T-helper 17 cell (primary cell): ENCODE measurements around the gene CALCOCO1. TPM values are rescaled to one million over a fixed set of nuclear protein-coding genes. Genes with fewer than 3 reads are reported as not detected.

ENCODE experiments used
- ATAC-seq: fragments of 150-1000 bp; cut with Tn5 transposase; 2 replicates; pipeline ENCODE4 v1.10.0; 2021; ENCODE audit warnings: mild to moderate bottlenecking, moderate library complexity
- DNase-seq, 3 donors: peaks; one replicate each; pipeline versions ENCODE4 v3.0.0 to v3.0.0-alpha.2; 2020 to 2021
- H3K9me3 ChIP-seq: one replicate; pipeline ENCODE4 v1.7.0; 2013; ENCODE audit warnings: low read length, mild to moderate bottlenecking; ENCODE audit not compliant: control insufficient read depth, poor library complexity, severe bottlenecking
- H3K27ac Mint-ChIP-seq: one replicate; pipeline ENCODE4 v1.8.0; 2022; ENCODE audit warnings: mild to moderate bottlenecking, moderate library complexity, mixed read lengths
- H3K27me3 Mint-ChIP-seq: one replicate; pipeline ENCODE4 v1.8.0; 2022; ENCODE audit warnings: mixed read lengths
- H3K36me3 Mint-ChIP-seq: one replicate; pipeline ENCODE4 v1.8.0; 2022; ENCODE audit warnings: low read depth, mixed read lengths
- H3K4me1 Mint-ChIP-seq: one replicate; pipeline ENCODE4 v1.8.0; 2022; ENCODE audit warnings: mild to moderate bottlenecking, mixed read lengths
- H3K4me3 Mint-ChIP-seq: one replicate; pipeline ENCODE4 v1.8.0; 2022; ENCODE audit warnings: mild to moderate bottlenecking, moderate library complexity, mixed read lengths
- total RNA-seq, 4 donors: library from RNA in 2 of 4; stranded (reverse) in 2 of 4; gene quantifications; one replicate each; pipeline ENCODE4 v1.2.3 and lab custom pipeline; 2022 to 2026

The CALCOCO1 gene
- total RNA-seq, 2 donors from 2014 or later, result 108 to 134 TPM

DNA sequence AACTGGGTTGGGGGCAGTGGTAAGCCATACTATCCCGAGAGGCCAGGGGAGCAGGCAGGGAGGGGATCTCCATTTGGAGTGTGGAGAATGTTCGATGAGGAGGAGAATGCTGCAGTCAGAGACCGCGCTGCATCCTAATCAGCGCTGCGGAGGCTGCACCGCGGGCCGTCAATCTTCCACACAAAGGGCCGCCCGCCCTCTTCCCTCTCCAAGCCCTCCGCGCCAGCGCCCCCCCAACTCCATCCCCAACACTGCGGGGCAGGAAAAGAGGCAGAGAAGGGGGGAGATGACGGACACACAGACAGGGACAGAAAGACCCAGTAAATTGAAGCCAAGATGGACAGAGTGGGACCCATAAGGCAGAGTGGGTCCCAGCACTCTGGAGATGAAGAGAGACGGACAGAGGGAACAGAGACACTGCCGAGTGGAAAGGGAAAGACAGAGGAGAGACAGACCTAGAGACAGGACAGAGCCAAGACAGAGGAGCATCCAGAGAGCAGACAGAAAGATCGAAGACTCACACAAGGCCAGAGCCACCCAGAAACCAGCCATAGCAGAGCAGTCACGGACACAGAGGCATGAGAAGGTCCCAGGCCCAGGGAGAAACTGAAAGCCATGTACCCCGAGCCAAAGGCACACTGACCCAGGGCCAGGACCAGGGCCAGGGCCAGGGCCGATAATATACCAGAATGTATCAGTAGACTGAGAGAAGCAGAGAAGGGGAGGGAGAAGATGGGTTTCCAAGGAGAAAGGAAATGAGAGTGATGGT lies 21.0 kb upstream of the CALCOCO1 start:
- no peak overlapping the region for H3K27ac Mint-ChIP-seq
- no peak for ATAC-seq
- H3K27me3 Mint-ChIP-seq, result no peaks in the 10 kb centered on the region

DNA sequence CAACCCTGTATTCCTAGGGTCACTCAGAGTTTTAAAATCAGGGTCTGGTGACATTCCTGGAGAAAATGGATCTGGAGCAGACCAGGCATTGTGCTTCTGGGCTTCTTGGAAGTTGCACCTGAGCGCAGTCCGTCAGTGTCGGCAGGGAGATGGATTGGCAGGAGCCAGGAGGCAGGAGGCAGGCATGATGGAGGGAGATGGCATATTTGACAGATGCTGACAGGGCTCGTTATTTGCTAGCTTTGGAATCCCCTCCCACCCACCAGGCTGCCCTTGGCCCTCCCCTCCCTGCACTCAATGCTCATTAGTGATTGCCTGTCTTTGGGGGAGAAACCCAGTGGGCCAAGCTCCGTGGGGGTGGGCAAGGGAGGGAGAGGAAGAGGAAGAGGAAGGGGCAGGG lies 19.8 kb upstream of the CALCOCO1 start:
- Mint-ChIP-seq H3K36me3 (peaks cover 2% of the 10 kb centered on the region), H3K27me3 (no peaks in the 10 kb centered on the region), H3K4me1 (peaks cover 18% of the 10 kb centered on the region), H3K27ac (no peak overlapping the region), H3K4me3 (peak overlapping the region; percentile 60)
- no peaks in the 10 kb centered on the region for H3K9me3 ChIP-seq
- no peak for DNase-seq
- no peak for ATAC-seq

More for the DNA sequence above, 21.0 kb upstream of the CALCOCO1 start:
- H3K9me3 ChIP-seq, result no peaks in the 10 kb centered on the region
- H3K36me3 Mint-ChIP-seq, result peaks cover 2% of the 10 kb centered on the region
- no peak overlapping the region for H3K4me3 Mint-ChIP-seq
- peaks cover 17% of the 10 kb centered on the region for H3K4me1 Mint-ChIP-seq
- no peak for DNase-seq

DNA sequence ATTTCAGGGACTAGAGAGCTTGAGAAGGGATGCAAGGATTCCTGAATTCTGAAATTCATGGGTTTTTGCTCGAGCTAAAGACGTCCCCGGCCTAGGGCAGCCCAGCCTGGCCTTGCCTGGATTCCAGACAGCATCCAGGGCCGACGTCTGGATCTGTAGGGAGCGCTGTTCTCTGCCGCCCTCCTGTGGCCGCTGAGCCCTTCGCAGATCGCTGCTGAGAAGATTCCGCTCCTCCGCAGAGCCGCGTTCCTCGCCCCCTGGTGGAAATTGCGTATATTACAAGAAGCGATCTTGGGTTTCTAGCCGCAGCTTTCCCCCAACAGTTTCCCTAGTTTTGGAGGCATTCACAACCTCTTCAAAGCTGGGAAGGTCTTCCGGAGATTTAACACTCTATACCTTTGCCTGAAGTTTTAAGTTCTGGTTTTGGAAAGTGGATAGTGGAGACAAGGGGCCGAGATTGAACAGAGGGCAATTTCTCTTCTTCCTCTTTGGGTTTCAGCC lies 19.4 kb upstream of the CALCOCO1 start:
- peak overlapping the region; percentile 60 for H3K4me3 Mint-ChIP-seq
- peaks cover 2% of the 10 kb centered on the region for H3K36me3 Mint-ChIP-seq
- peaks cover 18% of the 10 kb centered on the region for H3K4me1 Mint-ChIP-seq
- DNase-seq, result peak; percentile 80 to 82 (median 82)
- peak; percentile 90 for ATAC-seq
- no peak overlapping the region for H3K27ac Mint-ChIP-seq
- H3K27me3 Mint-ChIP-seq, result no peaks in the 10 kb centered on the region
- H3K9me3 ChIP-seq, result no peaks in the 10 kb centered on the region

DNA sequence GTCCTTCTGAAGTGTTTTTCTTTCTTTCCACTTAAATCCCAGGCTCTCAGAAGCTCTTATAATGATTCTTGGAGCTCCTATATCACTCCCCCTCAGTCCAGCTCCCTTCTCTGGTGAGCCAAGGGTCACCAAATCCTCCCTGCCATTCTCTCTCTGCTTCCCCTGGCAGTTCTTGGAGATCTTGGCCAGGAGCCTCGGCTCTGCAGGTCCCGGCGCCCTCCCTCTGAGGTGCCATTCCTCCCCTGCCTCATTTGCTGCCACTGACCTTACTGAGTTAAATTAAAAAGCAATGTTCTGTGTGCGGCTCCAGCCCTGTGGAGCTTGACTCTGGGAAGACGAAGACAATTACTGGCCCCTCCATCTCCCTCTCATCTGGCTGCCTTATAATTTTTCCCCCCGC lies 17.5 kb upstream of the CALCOCO1 start:
- Mint-ChIP-seq H3K27me3 (no peaks in the 10 kb centered on the region), H3K4me3 (no peak overlapping the region), H3K27ac (no peak overlapping the region), H3K4me1 (peaks cover 18% of the 10 kb centered on the region), H3K36me3 (no peaks in the 10 kb centered on the region)
- DNase-seq, result no peak
- no peak for ATAC-seq
- H3K9me3 ChIP-seq, result peaks cover 2% of the 10 kb centered on the region

DNA sequence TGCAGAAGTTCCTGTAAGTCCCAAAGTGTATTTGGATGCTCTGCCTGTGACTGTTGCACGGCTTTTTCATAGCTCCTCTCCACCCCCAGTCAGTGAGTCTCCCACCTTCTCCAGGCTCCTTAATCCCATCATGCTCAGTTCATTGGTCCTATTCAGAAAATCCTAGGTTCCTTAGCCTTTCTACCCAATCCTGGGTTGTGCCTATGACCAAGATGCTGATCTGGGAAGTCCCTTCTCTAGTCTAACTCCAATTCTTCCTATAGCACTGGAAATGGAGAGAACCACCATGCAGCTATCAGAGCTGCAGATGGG lies 16.8 kb upstream of the CALCOCO1 start:
- peaks cover 4% of the 10 kb centered on the region for H3K27me3 Mint-ChIP-seq
- no peak overlapping the region for H3K27ac Mint-ChIP-seq
- DNase-seq (no peak), ATAC-seq (no peak)
- H3K4me1 Mint-ChIP-seq, result peaks cover 20% of the 10 kb centered on the region
- no peak overlapping the region for H3K4me3 Mint-ChIP-seq
- H3K9me3 ChIP-seq, result peaks cover 2% of the 10 kb centered on the region
- no peaks in the 10 kb centered on the region for H3K36me3 Mint-ChIP-seq

DNA sequence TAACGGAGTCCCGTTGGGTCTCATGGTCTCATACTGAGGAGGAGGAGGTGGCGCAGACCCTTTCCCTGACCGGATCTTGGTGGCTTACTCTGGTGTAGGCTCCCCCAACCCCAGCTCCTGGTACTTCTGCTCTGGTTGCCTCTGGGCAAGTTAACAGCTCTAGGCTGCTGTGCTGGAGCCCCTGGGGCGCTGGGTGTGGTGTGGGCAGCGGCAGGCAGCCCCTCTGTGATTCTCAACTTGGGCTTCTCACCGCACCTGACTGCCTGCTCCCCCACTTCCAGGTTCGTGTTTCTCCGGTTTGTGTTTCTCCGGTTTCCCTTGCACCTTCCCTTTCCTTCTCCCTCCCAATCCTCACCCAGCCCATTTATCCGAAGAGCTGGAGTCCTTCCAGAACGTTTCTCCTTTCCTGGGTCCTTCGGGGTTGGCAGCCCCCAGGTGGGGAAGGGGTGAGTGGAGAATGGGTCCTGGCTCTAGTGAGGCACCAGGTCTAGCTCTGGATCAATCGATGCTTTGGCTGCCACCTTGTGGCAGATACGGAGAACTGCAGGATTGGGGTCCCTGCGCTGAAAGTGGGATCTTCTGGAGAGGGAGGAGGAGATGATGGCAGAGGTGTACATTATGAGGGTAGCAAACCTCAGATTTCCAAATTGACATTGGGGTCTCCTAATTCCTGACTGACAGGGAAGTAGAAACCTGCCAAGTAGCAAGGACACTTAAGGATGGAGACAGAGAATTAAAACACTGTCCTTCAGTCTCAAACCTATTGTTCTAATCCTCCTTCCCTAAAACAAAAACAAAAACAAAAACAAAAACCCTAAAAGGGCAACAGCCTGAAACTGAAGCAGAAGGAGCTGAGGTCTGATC lies 16.2 kb upstream of the CALCOCO1 start:
- peak; percentile 32 to 50 (median 46) for DNase-seq
- peak overlapping the region; percentile 91 for H3K27ac Mint-ChIP-seq
- peak; percentile 68 for ATAC-seq
- peaks cover 26% of the 10 kb centered on the region for H3K4me1 Mint-ChIP-seq
- H3K4me3 Mint-ChIP-seq, result peak overlapping the region; percentile 71
- H3K27me3 Mint-ChIP-seq, result peaks cover 10% of the 10 kb centered on the region
- no peaks in the 10 kb centered on the region for H3K36me3 Mint-ChIP-seq
- peaks cover 2% of the 10 kb centered on the region for H3K9me3 ChIP-seq

DNA sequence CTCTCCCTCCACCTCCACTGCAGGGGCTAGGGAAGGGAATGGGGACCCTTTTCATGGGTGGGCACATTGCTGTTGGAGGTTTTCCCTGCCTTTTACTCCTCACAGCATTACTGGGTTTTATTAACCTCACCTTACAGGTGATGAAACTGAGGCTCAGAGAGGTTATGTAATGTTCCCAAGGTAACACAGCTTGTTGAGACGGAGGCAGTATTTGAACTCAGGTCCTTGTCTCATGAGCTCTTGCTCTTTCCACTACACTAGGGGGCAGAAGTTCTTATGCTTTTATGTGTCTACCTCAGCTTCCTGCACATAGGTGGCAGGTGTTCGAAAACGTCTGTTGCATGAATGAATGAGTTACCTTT lies 12.9 kb upstream of the CALCOCO1 start:
- H3K4me3 Mint-ChIP-seq, result no peak overlapping the region
- peaks cover 19% of the 10 kb centered on the region for H3K4me1 Mint-ChIP-seq
- H3K27me3 Mint-ChIP-seq, result peaks cover 37% of the 10 kb centered on the region
- peaks cover 2% of the 10 kb centered on the region for H3K9me3 ChIP-seq
- no peak overlapping the region for H3K27ac Mint-ChIP-seq
- no peak for ATAC-seq
- no peaks in the 10 kb centered on the region for H3K36me3 Mint-ChIP-seq
- no peak for DNase-seq

DNA sequence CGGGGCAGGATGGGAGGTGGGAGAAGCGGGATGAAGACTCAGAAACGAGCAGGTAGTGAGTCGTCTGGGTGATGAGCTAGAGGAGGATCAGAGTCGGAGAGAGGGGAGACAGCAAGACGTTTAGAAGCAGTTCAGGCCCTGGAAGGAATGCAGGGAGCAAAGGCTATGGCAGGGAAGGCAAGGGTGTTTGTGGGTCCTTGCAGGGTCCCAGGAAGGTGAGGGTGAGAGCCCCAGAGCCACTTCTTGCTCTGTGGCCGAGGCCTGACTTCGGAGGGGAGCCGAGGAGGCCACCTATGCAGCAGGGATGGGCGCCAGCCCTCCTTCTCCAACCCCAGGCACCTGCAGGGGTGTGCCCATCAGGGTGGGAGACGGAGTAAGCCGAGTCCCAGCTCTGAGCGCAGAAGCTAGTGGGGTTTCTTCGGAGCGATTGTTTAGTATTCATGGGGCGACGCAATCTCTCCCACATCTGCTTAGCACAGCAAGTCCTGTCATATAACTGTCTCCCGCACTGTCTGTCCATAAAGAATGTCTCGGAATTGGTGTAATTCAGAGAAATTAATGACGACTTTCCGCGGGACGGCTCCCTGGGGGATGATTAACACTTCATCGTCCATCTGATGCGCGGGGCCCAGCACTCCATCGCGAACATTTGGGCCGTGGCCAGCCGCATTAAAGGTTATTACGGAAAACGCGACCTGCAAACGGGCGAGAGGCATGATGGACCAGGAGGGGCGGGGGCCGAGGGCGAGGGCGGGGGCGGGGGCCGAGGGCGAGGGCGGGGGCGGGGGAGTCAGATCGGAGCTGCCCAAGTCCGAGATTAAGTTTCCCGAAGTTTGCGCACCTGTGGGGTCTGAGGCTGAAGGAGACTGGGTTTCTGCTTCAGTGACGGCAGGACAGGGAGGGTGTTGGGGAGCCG lies 12.2 kb upstream of the CALCOCO1 start:
- Mint-ChIP-seq H3K36me3 (no peaks in the 10 kb centered on the region), H3K27me3 (peaks cover 37% of the 10 kb centered on the region), H3K27ac (peak overlapping the region; percentile 62), H3K4me1 (peaks cover 19% of the 10 kb centered on the region), H3K4me3 (peak overlapping the region; percentile 92)
- DNase-seq (no peak), ATAC-seq (peak; percentile 19)
- H3K9me3 ChIP-seq, result peaks cover 2% of the 10 kb centered on the region

DNA sequence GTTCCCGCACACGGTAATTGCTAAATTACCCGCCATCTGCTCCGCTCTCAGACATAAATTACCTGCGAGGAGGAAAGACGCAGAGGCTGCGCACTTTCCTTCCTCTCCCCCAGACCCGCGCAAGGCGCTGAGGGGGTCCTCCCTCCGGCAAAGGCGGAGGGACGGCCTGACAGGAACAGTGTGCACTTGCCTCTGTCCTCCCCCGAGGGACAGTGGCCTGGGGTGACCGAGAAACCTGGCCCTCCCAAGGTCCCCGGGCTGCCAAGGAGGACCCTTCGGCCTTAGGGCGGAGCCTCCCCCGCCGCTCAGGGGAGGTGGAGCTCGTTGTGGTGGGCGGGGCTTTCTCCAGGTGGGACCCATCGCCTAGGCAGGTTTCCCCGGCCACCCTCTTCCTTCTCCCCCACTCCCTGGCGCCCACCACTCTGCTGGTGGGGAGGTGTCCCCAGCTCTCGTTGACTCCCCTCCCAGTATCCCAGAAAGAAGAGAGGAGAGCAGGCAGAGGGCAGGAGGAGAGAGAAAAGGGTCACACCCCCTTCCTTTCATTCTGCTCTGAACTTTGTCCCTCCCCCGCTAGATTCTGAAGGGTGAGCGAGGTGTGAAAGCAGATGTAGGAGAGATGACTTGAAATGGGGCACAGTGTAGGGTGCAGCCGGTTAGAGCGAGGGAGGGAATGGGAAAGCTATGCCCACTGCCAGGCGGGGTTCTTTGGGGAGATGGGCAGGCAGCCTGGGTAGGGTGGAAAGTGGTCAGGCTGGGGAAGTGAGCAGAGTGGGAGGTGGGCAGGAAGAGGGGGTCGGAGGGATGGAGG lies 11.4 kb upstream of the CALCOCO1 start:
- H3K36me3 Mint-ChIP-seq, result no peaks in the 10 kb centered on the region
- peaks cover 37% of the 10 kb centered on the region for H3K27me3 Mint-ChIP-seq

DNA sequence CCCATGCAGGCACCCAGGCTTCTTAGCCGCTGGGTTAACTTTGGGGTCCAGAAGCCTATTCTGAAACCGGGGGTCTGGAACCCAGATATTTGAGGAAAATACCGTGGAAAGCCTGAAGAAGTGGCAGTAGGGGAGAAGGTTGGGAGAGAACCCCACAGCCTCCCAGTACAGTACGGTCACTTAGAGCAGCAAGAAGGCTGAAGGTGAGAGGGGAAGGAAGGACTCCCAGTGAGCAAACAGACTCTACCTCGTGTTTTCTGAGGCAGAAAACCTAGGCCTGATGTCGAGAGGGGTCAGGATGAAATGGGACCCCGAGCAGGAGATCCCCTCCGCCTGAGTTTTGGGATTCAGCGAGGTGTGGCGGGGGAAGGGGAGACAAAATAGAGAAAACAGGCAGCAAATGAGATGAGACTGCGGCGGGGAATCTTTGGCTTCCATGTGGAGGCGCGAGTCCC lies 10.7 kb upstream of the CALCOCO1 start:
- Mint-ChIP-seq H3K27me3 (peaks cover 39% of the 10 kb centered on the region), H3K27ac (no peak overlapping the region), H3K4me3 (peak overlapping the region; percentile 92), H3K4me1 (peaks cover 18% of the 10 kb centered on the region), H3K36me3 (no peaks in the 10 kb centered on the region)
- no peak for DNase-seq
- H3K9me3 ChIP-seq, result peaks cover 2% of the 10 kb centered on the region
- no peak for ATAC-seq

More for the DNA sequence above, 11.4 kb upstream of the CALCOCO1 start:
- peaks cover 2% of the 10 kb centered on the region for H3K9me3 ChIP-seq
- H3K4me1 Mint-ChIP-seq, result peaks cover 21% of the 10 kb centered on the region
- peak in 2 of 3 donors; percentile 44 to 48 for DNase-seq
- peak; percentile 73 for ATAC-seq
- peak overlapping the region; percentile 92 for H3K4me3 Mint-ChIP-seq
- peak overlapping the region; percentile 62 for H3K27ac Mint-ChIP-seq

DNA sequence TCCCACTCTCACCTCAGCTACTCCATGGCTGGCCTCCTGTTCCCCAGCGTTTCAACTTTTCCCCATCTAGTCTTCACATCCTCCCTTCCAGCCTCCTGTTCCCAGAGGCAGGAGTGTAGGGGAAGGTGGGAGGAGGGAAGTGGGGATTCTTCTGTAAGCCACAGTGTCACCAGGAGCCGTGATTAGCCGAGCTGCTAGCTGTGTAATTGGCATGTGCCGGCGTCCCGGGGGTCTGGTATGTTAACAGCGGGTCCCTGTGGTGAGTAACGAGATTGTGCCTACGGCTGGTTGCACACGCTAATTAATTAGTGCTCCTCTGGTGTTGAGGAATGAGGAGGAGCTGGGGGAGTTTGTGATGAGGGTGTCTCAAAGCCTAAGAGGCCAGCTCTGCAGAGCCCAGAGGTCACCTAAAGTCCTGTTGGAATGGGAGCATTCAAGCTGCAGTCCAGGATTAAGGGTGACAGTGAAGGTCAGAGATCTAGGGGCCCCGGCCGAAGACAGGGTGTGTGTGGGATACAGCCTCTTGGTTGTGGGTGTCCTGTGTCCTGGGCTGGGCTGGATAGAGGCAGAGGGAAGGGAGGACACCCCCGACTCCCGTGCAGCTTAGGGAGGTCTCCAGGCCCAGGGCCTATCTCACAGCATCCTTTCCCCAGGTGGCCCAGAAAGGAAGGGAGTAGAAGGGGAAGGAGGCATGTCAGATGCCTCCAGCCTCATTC lies 10.0 kb upstream of the CALCOCO1 start:
- H3K9me3 ChIP-seq, result peaks cover 2% of the 10 kb centered on the region
- ATAC-seq, result no peak
- Mint-ChIP-seq H3K36me3 (no peaks in the 10 kb centered on the region), H3K27ac (no peak overlapping the region), H3K27me3 (peaks cover 43% of the 10 kb centered on the region), H3K4me1 (peaks cover 18% of the 10 kb centered on the region), H3K4me3 (no peak overlapping the region)
- no peak for DNase-seq
